Kidney glomerular epithelial cell (primary cell): ENCODE data around the gene SLC22A31.

ENCODE experiments used
- DNase-seq: peaks from one replicate; lab custom pipeline; 2025; lab: John Stamatoyannopoulos, UW

The SLC22A31 gene

DNA sequence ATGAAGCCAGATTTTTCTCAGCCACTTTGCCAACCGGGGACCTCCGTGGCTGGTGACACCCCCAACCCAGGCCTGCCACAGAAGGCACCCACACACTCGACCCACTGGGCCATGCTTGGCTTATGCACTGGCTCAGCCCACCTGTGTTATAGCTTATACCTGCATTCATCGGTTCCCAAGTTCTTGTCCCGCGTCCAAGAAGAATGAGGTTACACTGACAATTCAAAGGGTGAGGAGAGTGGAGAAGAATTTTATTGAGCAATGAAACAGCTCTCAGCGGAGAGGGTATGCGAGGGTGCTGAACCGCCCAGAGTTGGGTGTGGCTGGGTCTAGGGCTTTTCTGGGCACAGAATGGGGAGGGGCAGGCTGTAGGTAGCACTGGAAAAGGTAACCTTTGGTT is 51.0 kb downstream of the SLC22A31 start:
- DNase-seq: no peak

DNA sequence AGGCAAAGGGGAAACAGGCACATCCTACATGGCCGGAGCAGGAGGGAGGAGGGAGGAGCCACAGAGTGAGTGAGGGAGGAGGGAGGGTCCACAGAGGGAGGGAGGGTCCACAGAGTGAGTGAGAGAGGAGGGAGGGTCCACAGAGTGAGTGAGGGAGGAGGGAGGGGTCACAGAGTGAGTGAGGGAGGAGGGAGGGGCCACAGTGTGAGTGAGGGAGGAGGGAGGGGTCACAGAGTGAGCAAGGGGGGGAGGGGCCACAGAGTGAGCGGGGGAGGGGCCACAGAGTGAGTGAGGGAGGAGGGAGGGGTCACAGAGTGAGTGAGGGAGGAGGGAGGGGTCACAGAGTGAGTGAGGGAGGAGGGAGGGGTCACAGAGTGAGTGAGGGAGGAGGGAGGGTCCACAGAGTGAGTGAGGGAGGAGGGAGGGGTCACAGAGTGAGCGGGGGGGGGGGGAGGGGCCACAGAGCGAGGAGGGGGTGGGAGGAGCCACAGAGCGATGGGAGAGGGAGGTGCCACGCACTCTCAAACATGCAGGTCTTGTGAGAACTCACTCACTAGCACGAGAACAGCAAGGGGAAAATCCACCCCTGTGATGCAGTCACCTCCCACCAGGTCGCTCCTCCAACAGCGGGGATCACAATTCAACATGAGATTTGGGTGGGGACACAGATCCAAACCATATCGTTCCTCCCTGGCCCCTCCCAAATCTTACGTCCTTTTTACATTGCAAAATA is 53.1 kb downstream of the SLC22A31 start:
- no peak for DNase-seq

DNA sequence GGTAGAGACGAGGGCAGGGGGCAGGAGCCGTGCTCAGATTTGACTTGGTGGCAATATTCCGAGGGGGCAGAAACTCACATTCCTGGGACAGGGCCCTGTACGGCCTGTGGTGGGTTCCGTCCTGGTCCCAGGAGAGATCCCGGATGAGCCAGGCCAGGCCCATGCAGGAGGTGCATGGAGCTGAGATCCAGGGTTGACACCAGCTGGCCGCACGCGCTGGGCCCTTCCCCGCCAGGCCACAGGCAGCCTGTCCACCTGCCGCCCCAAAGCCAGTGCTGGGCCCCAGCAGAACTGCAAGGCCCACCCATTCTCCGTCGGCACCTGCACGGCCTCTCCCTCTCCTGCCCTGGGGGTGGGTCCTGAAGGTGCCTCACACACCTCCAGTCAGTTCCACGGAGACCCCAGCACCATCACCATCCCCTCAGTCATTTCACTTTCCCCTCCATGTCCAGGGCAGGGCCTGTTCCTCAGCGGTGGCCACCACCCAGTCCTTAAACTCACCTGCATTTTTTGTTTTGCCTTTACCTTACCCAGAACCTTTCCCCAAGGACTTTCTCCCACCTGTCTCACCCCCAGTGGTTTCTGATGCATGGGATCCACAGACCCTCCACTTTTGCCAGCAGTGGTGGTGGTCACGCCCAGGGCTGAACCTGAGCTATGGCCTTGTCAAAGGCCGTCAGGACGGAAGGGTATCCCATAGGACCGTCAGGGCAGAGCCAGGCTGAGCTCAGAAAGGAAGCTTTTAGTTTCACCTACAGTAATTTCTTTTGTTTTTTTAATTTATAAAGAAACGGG is 53.9 kb downstream of the SLC22A31 start:
- DNase-seq: no peak
